Kasumi-1 (cell line): ENCODE data around the gene CDKN2B.

ENCODE experiments used
- DNase-seq, 2 experiments: peaks; one replicate each; lab custom pipeline; 2025; lab: John Stamatoyannopoulos, UW

Gene CDKN2B

DNA sequence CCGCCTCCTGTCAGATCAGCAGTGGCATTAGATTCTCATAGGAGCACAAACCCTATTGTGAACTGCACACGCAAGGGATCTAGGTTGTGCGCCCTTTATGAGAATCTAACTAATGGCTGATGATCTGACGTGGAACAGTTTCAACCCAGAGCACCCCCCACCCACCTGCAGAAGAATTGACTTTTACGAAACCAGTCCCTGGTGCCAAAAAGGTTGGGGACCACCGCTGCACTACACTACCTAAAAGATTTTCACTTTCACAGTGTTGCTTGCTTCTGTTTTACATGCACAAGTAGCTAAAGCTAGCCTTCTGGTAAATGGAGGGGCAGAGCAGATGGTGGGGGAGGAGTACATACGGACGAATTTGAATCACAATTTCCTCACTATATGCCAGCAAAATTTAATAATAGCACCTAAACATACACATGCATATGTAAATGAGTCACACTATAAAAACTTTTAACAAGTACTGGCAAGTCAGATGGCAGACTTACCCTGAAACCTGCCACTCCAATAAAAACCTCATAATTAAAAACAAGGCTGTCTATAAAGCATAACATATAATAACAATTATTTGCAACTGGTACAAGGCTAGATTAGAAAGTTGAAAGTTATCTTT lies 24.0 kb upstream of the CDKN2B start:
- DNase-seq = no peak

DNA sequence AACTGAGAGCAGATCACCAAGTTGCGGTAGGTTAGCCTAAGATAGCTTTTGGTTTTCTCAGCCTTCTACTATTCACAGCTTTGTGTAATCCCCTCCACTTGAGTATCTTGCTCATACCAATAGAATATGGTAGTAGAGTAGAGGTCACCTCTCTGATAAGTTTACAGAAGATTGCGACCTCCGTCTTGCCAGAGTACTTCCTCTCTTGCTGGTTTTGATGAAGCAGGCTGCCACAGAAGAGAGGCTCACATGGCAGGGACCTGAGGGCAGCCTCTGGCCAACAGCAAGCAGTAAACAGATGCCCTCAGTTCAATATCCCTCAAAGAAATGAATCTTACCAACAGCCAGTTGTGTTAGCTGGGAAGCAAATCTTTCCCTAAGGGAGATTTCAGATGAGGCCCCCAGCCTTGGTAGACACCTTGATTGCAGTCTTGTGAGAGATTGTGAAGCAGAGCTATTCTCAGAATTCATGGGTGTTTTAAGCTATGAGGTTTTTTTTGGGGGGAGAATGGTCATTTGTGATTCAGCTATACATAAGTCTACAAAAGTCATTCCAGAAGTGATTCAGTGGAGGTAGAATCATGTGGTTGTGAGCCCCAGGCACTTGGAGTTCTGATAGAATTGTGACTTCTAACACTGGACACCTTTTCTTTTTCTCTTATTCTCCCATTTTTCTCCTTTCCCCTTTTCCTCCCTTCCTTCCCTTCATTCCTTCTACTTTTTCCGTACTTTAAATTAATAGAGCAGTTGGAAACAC lies 22.7 kb upstream of the CDKN2B start:
- no peak for DNase-seq

DNA sequence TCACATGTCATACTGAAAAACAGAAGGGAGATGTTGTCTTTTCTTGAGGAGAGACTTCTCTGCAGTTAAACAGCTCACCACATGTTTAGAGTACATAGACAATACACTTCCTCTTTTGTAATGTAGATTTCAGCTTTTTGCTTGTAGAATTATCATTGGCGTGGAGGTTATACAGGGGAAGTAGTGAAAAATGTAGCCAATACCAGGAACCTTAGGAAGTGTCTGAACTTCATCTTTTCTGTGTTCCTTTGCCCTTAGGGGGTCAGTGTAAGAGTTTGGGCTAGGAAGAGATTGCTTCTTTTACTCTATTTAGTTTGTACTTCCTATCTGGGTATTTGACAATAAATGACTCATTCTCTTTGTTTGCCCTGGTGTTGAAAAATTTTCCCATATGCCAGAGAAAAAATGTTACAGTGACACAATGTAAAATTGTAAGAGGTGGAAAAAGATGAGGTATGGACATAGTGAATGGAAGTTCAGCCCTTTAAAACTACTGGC lies 21.0 kb upstream of the CDKN2B start:
- DNase-seq = peak; percentile 69 to 80

- no peak for DNase-seq
Measured at GRCh38 chr9:22029231-22029630, 20.1 kb upstream of the CDKN2B start.

DNA sequence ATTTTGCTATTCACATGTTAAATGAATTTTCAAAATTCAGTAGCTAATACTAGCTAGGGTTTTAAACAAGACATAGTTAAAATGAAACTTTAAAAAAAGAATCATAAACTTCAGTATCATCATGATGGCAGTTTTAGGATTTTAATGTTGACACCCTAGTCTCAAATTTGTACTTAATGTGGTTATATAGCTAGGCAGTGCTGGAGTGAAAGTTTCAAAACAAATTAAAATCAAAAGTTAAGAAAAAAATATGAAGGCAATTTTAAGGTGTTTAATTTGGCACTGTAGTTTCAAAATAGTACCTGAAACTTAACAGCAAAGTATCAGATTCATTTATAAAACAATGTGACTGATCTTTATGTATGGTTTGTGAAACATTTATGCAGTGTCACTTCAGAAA lies 19.3 kb upstream of the CDKN2B start:
- no peak for DNase-seq

DNA sequence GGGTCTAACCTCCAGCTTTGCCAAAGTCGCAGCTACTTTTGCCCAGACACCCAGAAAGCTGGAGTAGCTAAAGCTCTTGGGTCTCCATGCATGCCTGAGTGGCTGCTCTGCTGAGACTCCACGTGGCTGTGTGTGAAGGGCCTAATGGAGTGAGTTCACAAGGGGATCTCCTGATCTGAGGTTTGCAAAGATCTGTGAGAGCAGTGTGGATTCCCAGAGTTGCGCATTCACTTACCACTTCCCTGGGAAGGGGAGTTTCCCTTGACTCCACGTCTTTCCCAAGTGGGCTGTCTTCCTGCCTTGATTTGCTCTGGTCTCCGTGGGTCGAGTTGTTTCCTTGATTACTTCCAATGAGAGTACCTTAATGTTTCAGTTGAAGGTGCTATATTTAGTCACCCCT lies 17.6 kb upstream of the CDKN2B start:
- no peak for DNase-seq

DNA sequence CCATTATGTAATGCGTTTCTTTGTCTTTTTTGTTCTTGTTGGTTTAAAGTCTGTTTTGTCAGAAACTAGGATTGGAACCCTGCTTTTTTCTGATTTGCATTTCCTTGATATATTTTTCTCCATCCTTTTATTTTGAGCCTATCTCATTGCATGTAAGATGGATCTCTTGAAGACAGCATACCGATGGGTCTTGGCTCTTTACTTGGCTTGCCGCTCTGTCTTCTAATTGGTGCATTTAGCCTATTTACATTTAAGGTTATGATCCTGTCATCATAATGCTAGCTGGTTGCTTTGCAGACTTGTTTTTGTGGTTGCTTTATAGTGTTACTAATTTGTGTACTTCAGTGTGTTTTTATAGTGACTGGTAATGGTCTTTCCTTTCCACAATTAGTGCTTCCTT lies 13.3 kb upstream of the CDKN2B start:
- DNase-seq = no peak

DNA sequence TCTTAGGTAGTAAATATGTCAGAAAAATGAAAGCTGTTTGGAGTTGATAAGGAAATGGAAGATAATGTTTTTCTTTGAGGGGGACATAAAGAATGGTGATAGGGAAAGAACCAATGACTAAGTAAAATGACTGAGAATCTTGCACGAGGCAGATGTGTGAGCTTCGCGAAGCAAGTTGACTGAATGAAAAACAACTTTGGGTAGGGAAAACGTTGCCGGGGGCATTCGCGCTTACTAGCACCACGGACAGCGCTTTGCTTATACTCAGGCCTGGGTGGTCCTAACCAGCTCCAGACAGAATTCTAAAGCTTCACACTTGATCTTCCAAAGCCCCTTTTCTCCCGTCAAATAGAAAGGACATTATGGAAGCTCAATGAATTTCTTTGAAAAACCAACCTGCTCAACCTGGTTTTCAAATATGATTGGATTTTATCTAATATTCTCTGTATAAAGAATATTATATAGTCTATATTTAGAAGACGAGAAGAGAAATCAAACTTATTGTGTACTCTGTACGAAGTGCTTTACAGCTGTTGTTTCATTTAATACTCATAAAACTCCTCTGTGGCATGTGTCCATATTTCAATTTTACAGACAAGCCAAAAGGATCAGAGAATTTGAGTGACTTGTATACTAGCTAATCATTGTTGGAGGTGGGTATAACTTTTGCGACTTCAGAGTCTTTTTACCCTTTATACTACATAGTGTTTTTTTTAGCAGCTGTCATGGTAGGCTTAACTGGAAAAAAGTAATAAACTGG lies 1.9 kb upstream of the CDKN2B start:
- DNase-seq = peak in 1 of 2 experiments; percentile 1

DNA sequence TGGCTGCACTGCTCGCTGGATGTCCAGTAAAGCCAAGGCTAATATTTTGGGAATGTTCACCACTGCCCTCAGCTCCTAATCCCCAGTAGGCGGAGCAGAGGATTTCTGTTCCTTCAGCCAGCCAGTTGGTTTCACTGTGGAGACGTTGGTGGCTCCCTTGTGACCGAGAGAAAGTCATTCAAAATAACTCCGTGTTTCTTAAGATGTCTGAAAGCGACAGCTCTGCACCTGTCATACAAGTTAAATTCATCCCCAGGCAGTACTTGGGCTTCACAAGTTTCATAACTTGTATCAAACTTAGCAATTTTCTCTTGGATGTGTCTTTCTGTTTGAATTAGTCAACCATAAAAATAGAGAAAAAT lies 382 bp upstream of the CDKN2B start:
- DNase-seq = no peak

GRCh38 chr9:22008384-22008716 lies 755 bp downstream of the CDKN2B start:
- DNase-seq = no peak

DNA sequence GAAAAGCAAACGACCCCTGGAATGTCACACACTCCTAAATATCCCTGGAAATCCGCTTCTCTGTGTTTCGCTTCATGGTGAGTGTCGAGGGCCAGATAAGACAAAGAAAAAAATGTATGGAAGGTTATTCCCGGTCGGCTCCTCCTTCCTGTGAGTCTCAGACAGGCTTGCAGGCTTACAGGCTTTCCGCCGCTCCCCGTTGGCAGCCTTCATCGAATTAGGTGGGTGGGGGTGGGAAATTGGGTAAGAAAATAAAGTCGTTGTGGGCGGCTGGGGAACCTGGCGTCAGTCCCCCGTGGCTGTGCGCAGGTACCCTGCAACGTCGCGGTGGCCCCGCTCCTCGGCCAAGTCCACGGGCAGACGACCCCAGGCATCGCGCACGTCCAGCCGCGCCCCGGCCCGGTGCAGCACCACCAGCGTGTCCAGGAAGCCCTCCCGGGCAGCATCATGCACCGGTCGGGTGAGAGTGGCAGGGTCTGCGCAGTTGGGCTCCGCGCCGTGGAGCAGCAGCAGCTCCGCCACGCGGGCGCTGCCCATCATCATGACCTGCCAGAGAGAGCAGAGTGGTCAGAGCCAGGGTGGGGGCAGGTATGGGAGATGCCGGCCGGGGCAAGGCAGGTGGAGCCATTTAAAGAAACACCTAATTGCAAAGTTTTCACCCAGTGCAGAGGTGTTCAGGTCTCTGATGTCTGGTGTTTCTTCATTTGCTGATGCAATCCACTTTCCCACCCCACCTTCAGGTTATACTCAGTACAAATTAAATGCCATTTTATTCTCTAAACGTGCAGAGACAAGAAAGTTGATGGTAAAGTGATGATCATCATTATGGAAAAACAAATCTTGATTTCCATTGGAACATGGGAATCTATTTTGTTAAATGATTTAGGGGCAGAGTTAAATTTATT lies 3.2 kb downstream of the CDKN2B start:
- DNase-seq = no peak

- DNase-seq = no peak
Measured at GRCh38 chr9:22005021-22005701, 3.9 kb downstream of the CDKN2B start.

GRCh38 chr9:22002038-22002437 lies 7.1 kb downstream of the CDKN2B start:
- DNase-seq = no peak

- no peak for DNase-seq
Measured at GRCh38 chr9:21998026-21998425, 11.1 kb downstream of the CDKN2B start.

GRCh38 chr9:21997480-21997879 lies 11.6 kb downstream of the CDKN2B start:
- DNase-seq = no peak

GRCh38 chr9:21996858-21997257 lies 12.2 kb downstream of the CDKN2B start:
- no peak for DNase-seq

- DNase-seq = no peak
Measured at GRCh38 chr9:21996438-21996837, 12.7 kb downstream of the CDKN2B start.

GRCh38 chr9:21995666-21996398 lies 13.3 kb downstream of the CDKN2B start:
- DNase-seq = no peak

DNA sequence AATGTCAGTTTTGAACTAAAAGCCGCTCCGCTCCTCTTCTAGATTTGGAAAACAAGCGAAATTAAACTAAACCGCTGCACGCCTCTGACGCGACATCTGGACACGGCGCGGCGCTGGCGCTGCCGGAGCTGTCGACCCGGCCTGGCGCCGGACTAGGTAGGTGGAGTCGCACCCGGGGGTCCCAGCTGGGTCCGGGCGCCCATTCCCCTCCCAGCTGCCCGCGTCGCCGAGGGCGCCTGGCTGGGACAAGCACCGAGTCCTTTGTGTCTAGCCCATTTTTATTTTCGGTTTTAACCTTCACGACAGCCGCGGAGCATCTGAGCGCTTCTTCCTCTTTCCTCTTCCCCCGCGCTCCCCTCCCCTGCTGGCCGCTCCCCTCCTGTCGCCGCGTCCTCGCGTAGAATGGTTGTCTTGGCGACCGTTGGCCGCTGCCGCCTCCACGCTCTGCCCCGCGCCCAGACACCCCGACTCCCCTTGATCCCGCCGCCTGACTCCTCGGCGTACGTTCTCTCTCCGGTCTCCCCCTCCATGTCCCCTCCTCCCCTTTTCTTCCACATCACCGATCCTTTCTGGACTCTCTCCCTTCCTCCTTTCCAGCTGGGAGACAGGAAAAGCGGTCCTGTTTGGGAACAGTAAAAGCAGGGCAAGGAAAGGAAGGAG lies 14.0 kb downstream of the CDKN2B start:
- DNase-seq = peak; percentile 52 to 63

DNA sequence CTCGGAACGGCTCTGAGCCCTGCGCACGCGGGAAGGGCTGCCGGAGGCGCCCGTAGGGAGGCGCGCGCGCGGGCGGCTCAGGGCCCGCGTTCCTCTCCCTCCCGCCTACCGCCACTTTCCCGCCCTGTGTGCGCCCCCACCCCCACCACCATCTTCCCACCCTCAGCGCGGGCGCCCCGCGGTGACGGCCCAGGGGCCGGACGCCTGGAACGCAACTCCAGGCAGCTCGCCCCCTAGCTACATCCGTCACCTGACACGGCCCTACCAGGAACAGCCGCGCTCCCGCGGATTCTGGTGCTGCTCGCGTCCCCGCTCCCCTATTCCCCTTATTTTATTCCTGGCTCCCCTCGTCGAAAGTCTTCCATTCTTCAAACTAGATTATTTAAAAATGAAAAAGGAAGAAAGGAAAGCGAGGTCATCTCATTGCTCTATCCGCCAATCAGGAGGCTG lies 14.5 kb downstream of the CDKN2B start, which contains the start of gene CDKN2B-AS1:
Gene CDKN2B-AS1 (plus strand): TSS at position 236 of the 450 bp plus-strand sequence.
- DNase-seq = peak; percentile 22 to 31
